AG04449 (cell line): ENCODE data around the gene PDZRN4.

ENCODE experiments used
- CTCF ChIA-PET: fragments of 350-600 bp; formaldehyde crosslinking; extraction: SDS; loops from one replicate; lab custom pipeline; 2021; ENCODE audit warnings: antibody characterized with exemption; lab: Yijun Ruan, JAX
- POLR2A ChIA-PET: fragments of 400-600, 350-600 bp; formaldehyde crosslinking; extraction: SDS; loops from one replicate; lab custom pipeline; 2020; ENCODE audit warnings: antibody characterized with exemption, inconsistent platforms; lab: Yijun Ruan, JAX
- DNase-seq: peaks from one replicate; pipeline ENCODE4 v3.0.0-alpha.2; 2010; ENCODE audit warnings: low read depth, low spot score
- H3K4me3 ChIP-seq: 2 replicates; pipeline ENCODE4 v1.5.1; 2011; ENCODE audit warnings: low read depth, mild to moderate bottlenecking, control low read depth, low read length
- CTCF ChIP-seq: IDR thresholded peaks from one replicate; pipeline ENCODE4 v1.5.1; 2011; ENCODE audit warnings: mild to moderate bottlenecking, moderate library complexity, low read length, control low read depth, inconsistent platforms; ENCODE audit not compliant: insufficient read depth; ENCODE audit errors: missing control alignments

The PDZRN4 gene

GRCh38 chr12:41466802-41467201, 278.7 kb downstream of the PDZRN4 start:
- no peak for DNase-seq
- ChIA-PET POLR2A (no interaction called here), CTCF (interaction anchor here (0.6 kb wide), 1 partner anchor 21 kb away, joined by 3 read pairs; no protein-coding TSS in a partner anchor)
- no peak for TF ChIP-seq CTCF
- no peak overlapping the region for H3K4me3 ChIP-seq

GRCh38 chr12:41467591-41468325, 279.6 kb downstream of the PDZRN4 start:
- H3K4me3 ChIP-seq = no peak overlapping the region
- TF ChIP-seq CTCF = no peak
- ChIA-PET POLR2A (no interaction called here), CTCF (no interaction called here)
- DNase-seq = no peak

- H3K4me3 ChIP-seq = no peak overlapping the region
- POLR2A ChIA-PET = no interaction called here
- no peak for TF ChIP-seq CTCF
- no peak for DNase-seq
- CTCF ChIA-PET = no interaction called here
Measured at GRCh38 chr12:41468341-41468740, 280.2 kb downstream of the PDZRN4 start.

- no peak overlapping the region for H3K4me3 ChIP-seq
- no peak for TF ChIP-seq CTCF
- ChIA-PET POLR2A (no interaction called here), CTCF (no interaction called here)
- DNase-seq = no peak
Measured at GRCh38 chr12:41468756-41469155, 280.6 kb downstream of the PDZRN4 start.

GRCh38 chr12:41473441-41473840, 285.3 kb downstream of the PDZRN4 start:
- TF ChIP-seq CTCF = no peak
- CTCF ChIA-PET = no interaction called here
- POLR2A ChIA-PET = no interaction called here

GRCh38 chr12:41474001-41474400, 285.9 kb downstream of the PDZRN4 start:
- no peak overlapping the region for H3K4me3 ChIP-seq
- no peak for TF ChIP-seq CTCF
- CTCF ChIA-PET = no interaction called here
- POLR2A ChIA-PET = no interaction called here
- no peak for DNase-seq

More at GRCh38 chr12:41473441-41473840, 285.3 kb downstream of the PDZRN4 start:
- H3K4me3 ChIP-seq = no peak overlapping the region
- no peak for DNase-seq
